GM06990 (cell line): ENCODE results near the gene ZNF236.

ENCODE experiments used
- DNase-seq: peaks from one replicate; pipeline ENCODE4 v3.0.0-alpha.2; 2011; ENCODE audit not compliant: insufficient read length; ENCODE audit errors: extremely low read depth
- H3K27me3 ChIP-seq: replicated peaks from 2 replicates; pipeline ENCODE4 v1.6.0; 2011; ENCODE audit warnings: low read length; ENCODE audit not compliant: control insufficient read depth, insufficient read depth
- H3K36me3 ChIP-seq: 2 replicates; pipeline ENCODE4 v1.5.1; 2011; ENCODE audit warnings: low read length; ENCODE audit not compliant: control insufficient read depth, insufficient read depth
- H3K4me3 ChIP-seq: replicated peaks from 2 replicates; pipeline ENCODE4 v1.5.1; 2011; ENCODE audit warnings: low read depth, mild to moderate bottlenecking, control low read depth, low read length
- TF ChIP-seq, protein P1 (sequence below): IDR thresholded peaks from 2 replicates; pipeline ENCODE4 v1.5.1; 2011; ENCODE audit warnings: low read length, control low read depth, mild to moderate bottlenecking, inconsistent platforms; ENCODE audit not compliant: insufficient read depth, poor library complexity, severe bottlenecking

ZNF236 gene

DNA sequence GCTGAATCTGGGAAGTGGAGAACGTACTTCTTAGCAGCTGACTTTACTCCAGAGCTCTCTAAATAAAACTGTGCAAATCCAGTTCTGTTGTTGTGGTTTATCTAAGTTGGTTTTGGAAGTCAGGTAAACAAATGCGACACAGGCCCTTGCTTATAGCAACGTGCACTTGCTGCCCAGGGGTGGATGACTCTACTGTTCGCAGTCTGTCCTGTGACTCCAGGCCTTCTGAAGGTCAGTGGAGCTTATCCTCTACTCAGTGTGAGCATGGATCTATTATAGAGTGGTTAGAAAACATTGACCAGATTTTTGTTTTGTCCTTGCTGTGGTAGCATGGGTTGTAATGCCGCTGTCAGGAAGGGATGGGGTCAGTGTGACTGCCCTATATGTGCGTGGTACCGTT is 89.1 kb downstream of the ZNF236 start:
- TF ChIP-seq, protein P1, sequence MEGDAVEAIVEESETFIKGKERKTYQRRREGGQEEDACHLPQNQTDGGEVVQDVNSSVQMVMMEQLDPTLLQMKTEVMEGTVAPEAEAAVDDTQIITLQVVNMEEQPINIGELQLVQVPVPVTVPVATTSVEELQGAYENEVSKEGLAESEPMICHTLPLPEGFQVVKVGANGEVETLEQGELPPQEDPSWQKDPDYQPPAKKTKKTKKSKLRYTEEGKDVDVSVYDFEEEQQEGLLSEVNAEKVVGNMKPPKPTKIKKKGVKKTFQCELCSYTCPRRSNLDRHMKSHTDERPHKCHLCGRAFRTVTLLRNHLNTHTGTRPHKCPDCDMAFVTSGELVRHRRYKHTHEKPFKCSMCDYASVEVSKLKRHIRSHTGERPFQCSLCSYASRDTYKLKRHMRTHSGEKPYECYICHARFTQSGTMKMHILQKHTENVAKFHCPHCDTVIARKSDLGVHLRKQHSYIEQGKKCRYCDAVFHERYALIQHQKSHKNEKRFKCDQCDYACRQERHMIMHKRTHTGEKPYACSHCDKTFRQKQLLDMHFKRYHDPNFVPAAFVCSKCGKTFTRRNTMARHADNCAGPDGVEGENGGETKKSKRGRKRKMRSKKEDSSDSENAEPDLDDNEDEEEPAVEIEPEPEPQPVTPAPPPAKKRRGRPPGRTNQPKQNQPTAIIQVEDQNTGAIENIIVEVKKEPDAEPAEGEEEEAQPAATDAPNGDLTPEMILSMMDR = no peak
- H3K27me3 ChIP-seq = no peaks in the 10 kb centered on the region
- no peak for DNase-seq
- H3K4me3 ChIP-seq = no peak overlapping the region
- H3K36me3 ChIP-seq = peaks cover 16% of the 10 kb centered on the region

DNA sequence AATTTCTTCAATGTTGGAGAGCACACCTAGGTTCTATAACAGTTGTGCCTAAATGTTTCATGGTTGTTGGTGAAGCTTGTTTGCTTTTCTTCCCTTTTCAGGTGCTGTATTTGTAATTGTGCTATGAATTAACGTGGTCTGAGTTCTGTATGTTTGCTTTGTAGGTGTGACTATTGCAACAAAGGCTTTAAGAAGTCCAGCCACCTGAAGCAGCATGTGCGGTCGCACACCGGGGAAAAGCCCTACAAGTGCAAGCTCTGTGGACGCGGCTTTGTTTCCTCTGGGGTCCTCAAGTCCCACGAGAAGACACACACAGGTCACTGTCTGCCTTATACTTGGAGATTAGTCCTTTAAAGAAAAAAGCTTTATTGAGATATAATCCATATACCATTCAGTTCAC is 91.2 kb downstream of the ZNF236 start:
- Histone ChIP-seq H3K36me3 (peaks cover 16% of the 10 kb centered on the region), H3K4me3 (no peak overlapping the region), H3K27me3 (no peaks in the 10 kb centered on the region)
- TF ChIP-seq, protein P1 = no peak
- no peak for DNase-seq

DNA sequence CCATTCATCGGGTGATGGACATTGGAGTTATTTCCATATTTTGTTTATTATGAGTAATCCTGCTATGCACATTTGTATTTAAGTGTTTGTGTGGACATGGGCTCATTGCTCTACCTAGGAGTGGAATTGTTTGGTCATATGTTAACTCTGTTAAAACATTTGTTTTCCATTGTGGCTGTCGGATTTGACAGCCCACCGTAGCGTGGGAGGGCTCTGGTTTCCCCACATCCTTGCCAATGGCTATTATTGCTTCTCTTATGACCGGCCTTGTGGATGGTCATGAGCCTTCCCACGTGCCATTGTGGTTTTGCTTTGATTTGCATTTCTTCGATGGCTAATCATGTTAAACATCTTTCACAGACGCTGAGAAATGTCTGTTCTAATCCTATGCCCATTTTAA is 92.0 kb downstream of the ZNF236 start:
- DNase-seq = no peak
- Histone ChIP-seq H3K27me3 (no peaks in the 10 kb centered on the region), H3K4me3 (no peak overlapping the region), H3K36me3 (peaks cover 16% of the 10 kb centered on the region)
- TF ChIP-seq, protein P1 = no peak

DNA sequence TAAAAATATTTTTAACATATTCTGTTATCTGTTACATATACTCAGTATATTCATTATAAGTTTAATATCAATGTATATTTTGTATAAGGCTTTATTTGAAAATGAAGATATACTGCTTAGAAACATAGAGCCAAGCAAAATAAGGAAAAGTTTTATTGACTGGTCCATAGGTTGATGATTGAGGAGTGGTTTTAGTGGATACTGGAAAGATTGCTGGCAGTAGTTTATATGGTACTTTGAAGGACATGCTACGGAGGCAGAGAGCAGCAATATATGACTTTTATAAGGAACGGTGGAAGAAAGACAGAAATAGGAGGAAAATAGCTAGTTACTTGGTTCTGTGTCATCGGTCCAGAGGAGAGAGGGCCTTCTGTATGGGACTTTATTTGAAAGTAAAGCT is 92.4 kb downstream of the ZNF236 start:
- peaks cover 18% of the 10 kb centered on the region for H3K36me3 ChIP-seq
- no peaks in the 10 kb centered on the region for H3K27me3 ChIP-seq
- H3K4me3 ChIP-seq = no peak overlapping the region
- DNase-seq = no peak
- TF ChIP-seq, protein P1 = no peak

DNA sequence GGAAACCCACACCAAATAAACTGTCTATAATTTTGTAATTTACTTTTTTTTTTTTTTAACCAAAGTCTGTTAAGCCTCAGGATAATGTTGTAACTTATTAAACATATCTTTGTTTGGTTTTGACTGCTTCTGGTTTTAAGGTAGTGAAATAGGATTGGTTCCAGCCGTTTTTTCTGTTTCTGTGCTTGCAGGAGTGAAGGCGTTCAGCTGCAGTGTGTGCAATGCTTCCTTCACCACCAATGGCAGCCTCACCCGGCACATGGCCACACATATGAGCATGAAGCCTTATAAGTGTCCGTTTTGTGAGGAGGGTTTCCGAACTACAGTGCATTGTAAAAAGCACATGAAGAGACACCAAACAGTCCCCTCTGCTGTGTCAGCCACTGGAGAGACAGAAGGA is 93.1 kb downstream of the ZNF236 start:
- Histone ChIP-seq H3K27me3 (no peaks in the 10 kb centered on the region), H3K4me3 (no peak overlapping the region), H3K36me3 (peaks cover 15% of the 10 kb centered on the region)
- no peak for DNase-seq
- TF ChIP-seq, protein P1 = no peak

DNA sequence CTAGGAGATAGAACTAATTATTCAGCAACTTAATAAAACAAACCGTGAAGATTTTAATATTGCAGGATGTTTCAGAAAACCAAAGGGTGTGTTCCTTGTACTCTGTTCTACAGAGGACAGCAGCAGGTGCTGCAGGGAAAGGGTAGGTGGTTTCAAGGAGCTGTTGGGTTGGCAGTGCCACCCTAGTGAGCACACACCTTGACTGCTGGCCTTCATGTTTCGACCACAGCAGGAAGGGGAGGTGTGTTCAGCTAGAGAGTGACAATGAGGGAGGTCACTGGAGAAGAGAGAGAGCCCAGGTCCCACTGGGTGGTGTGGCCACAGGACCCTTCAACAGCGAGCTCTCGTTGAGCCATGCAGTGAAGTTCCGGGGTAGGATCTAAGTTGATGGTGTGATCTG is 98.6 kb downstream of the ZNF236 start:
- no peak for DNase-seq
- Histone ChIP-seq H3K27me3 (no peaks in the 10 kb centered on the region), H3K4me3 (no peak overlapping the region), H3K36me3 (peaks cover 15% of the 10 kb centered on the region)
- TF ChIP-seq, protein P1 = no peak
